NCI-H2171 (cell line): ENCODE results near the gene ATP6V1B1.
A peak's percentile ranks its signal among the peaks of the same experiment; 100 is the strongest.
"Not testable (repeated sequence)": the region's sequence is repeated elsewhere in the genome, so short reads cannot be mapped to it uniquely, and the experiment has no call there.

Experiments used
- DNase-seq: peaks from one replicate; lab custom pipeline; 2025; lab: John Stamatoyannopoulos, UW

Gene ATP6V1B1

DNA sequence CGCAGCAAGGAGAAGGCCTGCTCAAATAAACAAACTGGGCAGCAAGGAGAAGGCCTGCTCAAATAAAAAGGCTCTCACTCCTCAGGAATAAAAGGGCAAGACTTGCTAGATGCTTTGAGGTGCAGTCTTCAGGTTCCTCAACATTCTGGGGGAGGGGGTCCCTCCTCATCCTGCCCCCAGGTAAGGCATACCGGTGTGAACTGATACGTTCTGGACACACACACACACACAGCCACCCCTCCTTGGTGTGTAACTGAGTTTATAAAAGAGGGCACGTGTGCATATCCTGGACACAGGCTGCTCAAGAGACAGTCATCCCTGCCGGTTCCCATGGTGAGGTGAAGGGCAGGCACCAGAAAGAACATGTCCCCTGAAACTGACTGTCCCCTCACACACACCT lies 54.5 kb downstream of the ATP6V1B1 start:
- no peak for DNase-seq

DNA sequence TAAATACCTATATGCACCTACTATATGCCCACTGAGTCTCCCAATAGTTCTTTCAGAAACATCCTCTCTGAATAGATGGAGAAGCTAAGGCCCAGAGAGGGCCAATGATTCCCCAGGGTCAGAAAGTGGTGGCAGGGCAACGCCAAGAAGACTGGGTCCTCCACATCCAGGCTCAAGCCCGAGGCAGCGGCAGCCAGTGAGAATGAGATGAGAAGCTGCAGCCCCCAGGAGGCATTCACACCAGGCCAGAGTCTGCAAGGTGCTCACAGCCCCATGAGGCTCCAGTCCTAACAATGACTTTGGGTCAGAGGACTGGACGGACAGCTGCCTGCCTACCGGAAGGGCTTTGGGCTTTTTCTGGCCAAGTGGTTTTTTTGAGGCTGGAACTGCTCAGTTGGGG lies 55.4 kb downstream of the ATP6V1B1 start:
- no peak for DNase-seq

DNA sequence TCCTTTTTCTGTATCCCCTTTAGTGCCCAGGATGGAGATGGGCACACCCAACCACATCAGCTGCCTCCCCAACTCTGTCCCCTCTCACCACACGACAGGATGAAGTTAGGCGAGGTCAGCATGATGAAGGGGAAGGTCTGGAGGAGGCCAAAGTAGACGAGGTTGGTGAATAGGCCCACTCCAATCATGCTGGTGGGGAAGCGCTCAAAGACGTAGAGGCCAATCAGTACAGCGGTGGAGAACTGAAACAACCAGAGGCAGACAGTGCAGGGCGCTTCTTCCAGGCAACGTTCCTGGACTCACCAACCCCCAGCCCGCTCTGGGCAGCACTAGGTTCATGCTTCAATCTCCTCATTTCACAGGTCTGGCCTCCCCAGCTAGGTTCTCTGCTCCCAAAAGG lies 56.0 kb downstream of the ATP6V1B1 start:
- DNase-seq: no peak

DNA sequence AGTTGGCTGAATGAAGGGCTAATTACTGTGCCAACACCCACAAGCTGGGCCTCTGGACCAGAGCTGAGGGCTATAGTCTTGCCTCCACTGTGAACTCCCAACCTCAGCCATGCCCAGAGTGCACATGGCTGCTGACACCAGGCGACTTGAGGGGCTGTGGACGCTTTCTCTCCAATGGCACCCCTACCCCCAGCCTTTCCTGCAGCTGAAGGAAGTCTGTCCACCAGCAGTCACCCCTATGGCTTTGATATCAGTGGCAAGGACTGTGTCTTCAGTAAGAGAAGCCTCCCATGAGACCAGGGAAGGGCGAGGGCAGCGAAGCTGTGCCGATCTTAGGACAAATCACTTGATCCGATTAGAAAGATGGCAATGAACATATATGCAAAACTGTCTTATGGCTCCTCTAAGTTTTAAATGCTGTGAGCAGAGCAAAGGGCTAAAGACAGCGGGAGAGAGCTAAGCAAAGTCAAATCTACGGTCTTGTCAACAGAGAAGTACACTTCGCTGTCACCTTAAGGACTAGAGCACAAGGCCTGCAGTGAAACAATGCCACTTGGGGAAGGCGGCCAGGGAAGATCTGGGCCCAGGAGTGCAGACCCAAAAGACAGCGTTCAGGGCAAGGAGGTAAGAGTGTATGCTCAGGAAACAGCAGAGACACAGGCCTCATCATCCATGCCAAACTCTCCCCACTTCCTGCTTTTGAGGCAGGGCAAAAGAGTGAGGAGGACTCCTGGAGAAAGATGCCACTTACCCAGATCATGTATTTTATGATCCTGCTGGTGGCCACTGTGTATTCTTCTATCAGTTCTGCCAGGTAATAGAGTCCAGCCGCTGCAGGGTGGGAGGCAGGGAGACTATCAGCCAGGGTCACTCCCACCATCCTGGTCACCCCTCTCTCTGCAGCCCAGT lies 57.5 kb downstream of the ATP6V1B1 start:
- DNase-seq: no peak

DNA sequence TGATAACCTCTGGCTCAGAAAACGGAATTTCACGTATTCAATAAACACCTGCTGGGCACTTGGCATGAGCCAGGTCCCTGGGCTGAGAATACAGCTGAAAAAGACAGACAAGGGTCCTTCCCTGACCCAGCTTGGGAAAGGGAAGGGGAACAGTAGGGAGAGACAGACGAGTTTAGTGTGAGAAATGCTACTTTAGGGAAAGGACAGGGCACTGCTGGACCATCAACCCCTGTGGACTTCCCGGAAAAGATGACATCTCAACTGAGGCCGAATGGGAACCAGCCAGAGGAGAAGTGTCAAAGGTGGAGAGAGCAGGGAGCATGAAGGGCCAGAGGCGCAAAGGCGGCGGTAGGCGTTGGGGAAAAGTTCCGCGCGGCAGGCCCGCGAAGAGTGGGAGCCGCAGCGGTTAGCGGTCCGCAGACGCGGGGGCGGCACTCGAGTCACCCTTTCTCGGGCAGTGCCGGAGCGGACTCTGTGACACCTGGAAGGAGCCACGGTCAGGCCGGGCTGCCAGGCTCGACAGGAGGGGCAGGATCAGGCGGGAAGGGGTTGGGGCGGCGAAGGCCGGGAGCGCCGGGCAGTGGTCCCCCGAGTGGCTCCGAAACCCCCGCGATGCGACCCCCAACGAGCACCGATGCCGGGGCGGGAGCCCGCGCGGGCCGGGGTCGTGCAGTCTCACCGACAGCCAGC lies 58.5 kb downstream of the ATP6V1B1 start:
- DNase-seq: no peak

DNA sequence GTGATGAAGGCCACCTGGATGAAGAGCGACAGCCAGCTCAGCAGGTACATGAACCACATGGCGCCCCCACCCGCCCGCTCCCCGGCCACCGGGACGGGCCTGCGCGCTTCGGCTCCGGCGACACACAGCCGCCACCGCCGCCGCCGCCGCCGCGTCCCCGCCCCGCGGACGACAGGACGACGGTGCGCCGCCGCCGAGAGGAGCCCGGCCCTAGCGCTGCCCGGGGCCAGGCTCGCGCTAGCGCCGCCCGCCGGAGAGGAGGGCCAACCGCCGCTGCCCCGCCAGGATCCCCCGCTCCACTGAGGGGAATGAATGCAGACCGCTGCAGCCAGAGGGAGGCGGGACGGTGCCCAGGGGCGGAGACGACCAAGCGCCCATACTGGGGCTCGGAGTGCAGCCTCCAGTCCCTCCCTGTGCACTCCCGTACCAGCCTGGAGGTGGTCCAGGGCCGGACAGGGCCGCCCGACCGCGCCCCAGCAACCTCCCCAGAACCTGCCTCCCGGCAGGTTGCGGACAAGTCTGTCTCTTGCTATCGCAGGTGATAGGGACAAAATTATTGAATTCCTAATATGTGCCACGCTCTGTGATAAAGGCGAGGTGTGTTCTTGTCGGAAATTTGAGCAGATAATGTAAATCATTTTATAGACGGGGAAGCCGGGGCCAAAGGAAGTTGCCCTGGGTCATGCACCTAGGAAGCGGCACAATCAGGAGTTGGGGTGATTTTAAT lies 59.2 kb downstream of the ATP6V1B1 start, which contains the start of gene TEX261:
Gene TEX261 (minus strand): TSS at position 175 of the 727 bp plus-strand sequence. CDS start 116 bp downstream, at position 59.
- DNase-seq: peak; percentile 87

DNA sequence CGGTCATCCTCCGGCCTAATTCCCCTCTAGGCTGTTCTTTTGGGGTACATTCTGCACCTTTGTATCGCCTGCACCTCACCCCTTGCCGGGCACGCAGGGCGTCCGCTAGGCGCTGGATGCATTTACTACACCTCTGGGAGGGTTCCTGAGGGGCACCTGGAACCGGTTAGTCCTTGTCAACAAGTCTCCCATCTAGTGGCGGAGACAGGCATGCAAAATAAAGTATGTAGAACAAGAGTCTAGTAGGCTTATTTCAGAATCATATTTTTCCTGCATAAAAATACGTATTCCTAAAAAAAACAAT lies 59.7 kb downstream of the ATP6V1B1 start:
- DNase-seq: peak; percentile 50

DNA sequence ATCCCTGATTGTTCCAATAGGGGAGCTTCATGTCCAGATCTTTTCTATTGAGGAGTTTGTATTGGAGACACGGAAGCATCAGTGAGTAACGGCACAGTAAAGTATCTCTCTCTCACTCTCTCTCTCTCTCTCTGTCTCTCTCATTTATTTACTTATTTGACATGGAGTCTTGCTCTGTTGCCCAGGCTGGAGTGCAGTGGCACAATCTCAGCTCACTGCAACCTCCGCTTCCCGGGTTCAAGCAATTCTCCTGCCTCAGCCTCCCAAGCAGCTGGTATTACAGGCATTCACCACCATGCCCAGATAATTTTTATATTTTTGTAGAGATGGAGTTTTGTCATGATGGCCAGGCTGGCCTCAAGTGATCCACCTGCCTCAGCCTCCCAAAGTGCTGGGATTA lies 63.2 kb downstream of the ATP6V1B1 start:
- DNase-seq: not testable (repeated sequence)

DNA sequence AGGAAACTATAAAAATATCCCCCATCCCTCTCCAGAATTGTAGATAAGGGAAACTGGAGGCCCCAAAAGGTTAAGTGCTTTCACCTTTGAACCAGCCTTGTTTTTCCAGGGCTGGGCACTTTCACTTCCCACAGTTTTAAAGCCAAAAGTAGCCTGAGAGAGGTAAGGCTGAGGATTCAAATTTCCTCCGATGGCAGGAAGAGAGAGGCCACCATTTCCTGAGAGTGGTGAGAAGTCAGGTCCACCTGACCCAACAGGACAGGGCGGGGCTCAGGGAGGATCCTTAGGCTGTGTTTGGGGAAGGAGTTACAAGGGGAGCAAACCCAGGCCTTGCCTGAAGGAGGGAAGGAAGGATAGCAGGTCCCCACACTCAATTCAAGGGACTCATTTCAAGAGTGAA lies 63.7 kb downstream of the ATP6V1B1 start:
- DNase-seq: no peak

DNA sequence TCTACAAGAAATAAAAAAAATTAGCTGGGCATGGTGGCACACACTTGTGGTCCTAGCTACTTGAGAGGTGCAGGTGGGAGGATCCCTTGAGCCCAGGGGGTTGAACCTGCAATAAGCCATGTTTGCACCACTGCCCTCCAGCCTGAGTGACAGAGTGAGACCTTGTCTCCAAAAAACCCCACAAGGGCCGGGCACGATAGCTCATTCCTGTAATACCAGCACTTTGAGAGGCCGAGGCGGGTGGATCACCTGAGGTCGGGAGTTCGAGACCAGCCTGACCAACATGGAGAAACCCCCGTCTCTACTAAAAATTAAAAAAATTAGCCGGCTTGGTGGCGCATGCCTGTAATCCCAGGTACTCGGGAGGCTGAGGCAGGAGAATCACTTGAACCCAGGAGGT lies 64.2 kb downstream of the ATP6V1B1 start:
- not testable (repeated sequence) for DNase-seq

DNA sequence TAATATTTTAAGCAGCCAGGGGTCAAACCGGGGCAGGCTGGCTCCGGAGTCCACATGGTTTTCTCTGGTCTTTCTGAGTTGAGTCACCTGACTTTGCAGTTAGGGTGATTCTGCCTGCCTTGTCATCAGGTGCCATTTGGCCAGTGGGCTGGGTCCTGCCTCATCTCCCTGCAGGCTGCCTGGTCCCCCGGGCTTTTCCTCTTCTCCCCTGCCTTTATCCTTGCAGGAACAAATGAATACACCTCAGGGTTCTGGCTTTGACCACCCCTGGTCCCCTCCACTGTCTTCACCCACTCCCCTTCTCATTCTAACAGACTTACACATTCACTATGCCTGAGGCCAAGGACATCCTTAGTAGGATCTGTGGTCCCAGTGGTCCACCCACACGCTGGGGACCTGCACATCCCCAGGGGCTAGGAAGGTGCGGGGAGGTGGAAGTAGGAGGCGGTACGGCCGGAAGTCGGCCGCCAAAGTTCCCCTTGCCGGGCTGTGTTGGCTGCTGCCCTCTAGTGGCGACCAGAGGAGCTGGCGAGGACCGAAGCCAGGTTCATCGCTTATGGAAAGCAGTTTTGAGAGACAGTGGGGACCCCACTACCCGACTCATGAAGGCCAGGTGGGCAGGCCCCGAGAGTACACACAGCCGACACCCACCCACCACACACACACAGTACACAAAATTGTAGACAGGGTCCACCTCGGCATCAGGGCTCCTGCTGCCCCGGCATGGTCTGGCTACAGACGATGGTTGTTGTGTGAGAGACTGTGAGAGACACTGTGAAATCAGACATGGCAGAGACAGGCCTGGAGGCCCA lies 65.3 kb downstream of the ATP6V1B1 start:
- peak; percentile 60 for DNase-seq

DNA sequence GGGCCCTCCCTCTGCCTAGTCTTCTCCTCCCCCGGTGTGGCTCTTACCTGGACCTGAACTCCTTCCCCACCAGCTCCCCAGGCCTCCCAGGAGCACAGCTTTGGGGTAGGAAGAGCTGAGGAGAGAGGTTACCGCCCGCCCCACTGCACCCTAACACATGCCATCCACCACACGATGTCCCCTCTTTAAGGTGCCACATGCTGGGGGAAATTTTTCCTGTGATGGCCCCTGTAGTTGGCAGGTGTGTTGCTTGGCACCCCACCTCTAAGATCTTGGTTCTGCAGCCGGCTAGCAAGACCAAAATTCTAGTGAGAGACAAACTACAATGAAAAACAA lies 65.9 kb downstream of the ATP6V1B1 start:
- no peak for DNase-seq

DNA sequence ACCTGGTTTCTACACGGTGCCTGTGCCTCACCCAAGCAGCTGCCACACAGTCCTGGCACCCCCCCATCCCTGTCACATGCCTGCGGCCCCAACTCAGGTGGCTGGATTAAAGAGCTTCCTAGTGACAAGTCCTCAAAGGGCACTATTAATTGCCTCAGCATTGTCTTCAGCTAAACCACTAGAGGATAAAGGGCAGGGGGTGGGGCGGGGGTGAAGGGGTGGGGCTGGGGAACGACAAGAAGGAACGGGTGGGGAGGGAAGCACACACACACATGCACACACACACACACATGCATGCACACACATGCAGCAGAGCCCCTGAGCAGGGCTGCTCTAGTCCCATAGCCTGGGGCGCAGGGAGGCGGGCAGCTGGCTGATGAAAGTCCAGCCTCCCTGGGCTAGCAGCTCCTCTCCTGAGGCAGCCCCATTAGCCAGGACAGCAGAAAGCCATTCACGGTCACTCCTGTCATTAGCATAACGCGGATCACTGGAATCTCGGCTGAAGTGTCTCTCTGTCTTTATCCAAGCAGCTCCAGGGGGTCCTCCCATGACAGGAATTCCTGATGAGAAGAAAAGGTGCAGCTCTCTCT lies 66.4 kb downstream of the ATP6V1B1 start:
- DNase-seq: no peak

DNA sequence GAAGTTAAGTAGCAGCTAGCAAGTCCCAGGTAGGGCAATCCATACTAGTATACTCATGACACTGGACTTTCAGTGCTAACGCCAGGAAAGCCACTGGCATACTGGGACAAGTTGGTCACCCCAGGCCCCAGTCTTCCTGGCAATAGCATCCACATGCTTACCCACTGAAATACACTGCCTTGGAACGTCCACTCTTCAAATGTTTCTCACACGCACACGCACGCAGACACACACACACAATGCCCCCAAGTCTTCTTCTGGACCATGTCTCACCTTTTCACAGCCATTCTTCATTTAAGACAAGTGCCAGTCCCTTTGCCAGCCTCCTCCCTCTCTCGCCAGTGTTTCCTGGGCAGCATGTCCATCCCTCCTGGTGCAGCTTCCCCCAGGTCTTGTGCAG lies 67.7 kb downstream of the ATP6V1B1 start:
- DNase-seq: no peak

DNA sequence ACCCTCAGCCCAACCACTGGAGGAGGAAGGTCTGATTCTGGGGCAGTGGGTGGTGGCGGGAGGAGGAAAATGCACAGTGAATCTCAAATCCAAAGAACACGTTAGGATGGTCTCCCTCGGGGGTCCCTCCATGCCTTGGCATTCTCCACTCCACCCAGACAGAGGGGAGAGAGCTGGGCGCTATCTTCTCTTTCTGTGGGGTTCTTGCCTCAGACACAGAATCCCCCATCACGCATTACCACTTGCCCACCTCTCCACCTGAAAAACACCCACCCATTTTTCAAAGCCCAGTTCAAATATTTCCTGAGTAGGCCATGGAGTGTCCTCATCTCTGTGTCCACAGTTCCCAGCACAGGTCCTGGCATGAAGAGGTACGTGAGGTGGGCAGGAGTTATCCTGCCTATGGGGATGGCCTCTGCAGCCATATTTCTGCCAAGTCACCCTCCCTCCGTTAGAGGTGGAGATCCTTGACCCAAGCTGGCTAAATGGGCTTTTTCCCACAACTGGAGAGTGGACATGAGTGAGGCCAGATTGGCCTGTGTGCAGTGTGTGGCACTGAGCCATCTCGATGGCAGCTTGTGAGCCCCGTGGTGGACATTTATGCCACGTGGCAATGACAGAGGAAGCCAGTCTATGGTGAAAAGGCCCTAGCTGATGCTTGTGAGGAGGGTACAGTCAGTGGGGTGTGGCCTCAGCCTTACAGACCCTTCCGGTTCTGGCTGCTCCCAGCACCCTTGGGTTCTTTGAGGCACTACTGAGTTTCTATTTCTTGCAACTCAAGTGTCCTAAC lies 68.5 kb downstream of the ATP6V1B1 start:
- no peak for DNase-seq

DNA sequence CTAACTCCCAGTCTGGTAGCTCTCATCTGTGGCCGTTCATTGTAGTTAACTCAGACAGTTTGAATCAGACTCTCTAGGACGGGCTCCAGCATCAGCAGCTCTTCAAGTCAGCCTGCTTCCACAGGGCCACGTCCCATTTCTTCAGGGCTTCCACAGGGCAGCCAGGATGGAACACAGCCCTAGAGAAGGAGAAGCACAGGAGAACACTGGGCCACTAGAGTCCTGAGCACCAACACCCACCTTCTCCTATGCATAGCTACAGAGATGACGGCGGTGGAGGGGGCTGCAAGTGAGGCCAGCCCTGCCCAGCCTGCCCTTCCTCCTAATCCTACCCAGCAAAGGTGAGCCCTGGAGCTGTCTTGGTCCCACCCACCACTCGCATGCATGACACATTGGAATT lies 69.2 kb downstream of the ATP6V1B1 start:
- DNase-seq: no peak

DNA sequence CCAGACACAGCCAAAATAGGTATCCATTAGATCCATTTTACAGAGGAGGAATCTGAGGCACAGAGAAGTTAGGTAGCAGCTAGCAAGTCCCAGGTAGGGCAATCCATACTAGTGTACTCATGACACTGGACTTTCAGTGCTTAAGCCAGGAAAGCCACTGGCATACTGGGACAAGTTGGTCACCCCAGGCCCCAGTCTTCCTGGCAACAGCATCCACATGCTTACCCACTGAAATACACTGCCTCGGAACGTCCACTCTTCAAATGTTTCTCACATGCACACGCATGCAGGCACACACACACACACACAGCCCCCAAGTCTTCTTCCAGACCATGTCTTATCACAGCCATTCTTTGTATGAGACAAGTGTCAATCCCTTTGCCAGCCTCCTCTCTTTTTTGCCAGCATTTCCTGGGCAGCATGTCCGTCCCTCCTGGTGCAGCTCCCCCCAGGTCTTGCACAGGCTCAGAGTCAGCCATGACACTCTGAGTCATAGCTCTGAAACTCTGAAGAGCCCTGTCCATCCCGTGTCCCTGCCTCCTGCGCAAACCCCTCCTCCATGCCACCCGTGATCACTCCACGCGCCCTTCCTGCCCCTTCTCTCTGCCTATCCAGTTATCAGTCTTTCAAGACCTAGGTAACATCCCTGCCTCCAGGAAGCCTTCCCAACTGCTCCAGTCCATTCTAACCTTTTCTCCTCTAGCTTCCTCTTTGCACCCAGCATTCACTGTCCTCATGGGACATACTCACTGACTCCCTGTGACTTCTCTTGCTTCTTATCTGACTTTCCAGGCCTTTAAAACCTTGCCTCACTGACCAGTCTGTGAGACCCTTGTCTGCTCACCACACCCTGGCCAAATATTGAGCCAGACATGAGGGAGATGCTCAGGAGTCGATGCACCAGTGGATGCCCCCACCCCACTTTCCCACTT lies 69.8 kb downstream of the ATP6V1B1 start:
- no peak for DNase-seq

DNA sequence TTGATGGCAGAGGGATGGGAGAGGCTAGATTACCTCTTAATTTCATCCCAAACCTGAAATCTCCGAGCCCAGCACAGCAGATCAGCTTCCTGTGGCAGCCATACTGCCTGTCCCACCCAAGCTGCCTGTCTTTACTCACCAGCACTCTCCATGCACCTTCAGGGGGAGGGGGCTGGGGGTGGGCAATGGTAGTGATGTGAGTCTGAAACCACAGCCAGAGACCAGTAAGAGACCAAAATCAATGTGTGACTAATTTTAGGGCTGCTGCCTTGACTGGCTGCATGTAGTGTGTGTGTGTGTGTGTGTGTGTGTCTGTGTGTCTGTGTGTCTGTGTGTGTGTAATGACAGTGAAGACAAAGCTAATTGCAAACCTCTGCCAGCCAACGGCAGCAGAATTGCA lies 70.6 kb downstream of the ATP6V1B1 start:
- no peak for DNase-seq

DNA sequence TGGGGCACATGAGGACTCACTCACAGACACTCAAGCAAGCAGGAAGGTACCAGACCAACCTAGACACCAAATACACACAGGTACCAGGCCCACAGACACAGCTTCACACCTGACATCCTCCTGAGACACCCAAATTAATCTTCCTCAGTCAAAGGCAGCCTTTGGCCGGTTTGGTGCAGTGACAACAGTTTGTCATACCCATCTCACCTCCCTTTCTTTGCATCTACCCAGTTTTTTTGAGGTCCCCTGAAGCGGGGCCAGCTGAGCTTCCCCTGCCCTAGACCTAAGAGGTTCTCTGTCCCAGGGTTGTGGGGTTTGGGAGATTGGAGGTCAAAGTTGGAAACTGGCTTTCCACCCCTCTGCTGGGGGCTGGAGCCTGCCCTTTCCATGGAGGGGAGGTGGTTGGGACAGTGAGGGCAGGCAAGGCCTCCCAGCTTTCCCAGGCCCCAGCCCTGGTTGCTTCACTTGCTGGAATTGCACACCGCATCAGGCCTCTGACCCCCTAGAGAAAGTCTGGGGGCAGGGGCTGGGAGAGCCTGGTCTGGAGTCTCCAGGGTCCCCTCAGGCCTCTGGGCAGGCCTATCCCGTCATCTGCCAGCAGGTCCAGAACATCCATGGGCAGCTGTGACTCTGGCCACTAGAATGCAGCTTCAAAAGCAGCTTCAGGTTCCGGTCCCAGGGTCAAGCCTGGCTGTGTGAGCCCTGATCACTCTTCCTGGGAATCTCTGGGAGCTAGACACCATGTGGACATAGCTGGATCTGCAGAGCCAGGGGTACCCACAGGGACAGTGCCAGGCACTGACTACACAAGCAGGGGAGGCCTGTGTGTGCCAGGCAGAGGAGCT lies 71.5 kb downstream of the ATP6V1B1 start:
- no peak for DNase-seq
